Measurements from ENCODE around the gene FAM117A. TPM values are rescaled to one million over a fixed set of nuclear protein-coding genes. Genes with fewer than 3 reads are reported as not detected.

FAM117A gene
- total and polyA plus RNA-seq, 2 of the 8 experiments (the other 6 are each of a cell fraction or from before 2014, with no cell fraction given): 28.4 to 45.7 TPM

- 89% methylated on average over 9 of the region's 9 CpGs; no CpG with 5 or more reads in 1 of the 2 experiments for WGBS, 2 experiments (ENCODE audit: extremely low coverage in 1 of 2, insufficient coverage in 1 of 2, insufficient read length in 1 of 2, insufficient replicate concordance in 2 of 2, low coverage in 1 of 2, low lambda C conversion rate in 2 of 2, missing lambda C conversion rate in 1 of 2)
- Histone ChIP-seq H4K5ac (ENCODE audit: insufficient read length, low read depth, low read length) (no peak overlapping the region), H3K4me2 (ENCODE audit: insufficient read depth in 1 of 2, low read depth in 2 of 2, low read length in 2 of 2) (no peak overlapping the region), H3K56ac (replicated peaks; ENCODE audit: insufficient read length, low read depth, low read length) (no peak overlapping the region), H3K14ac (ENCODE audit: insufficient read length) (no peak overlapping the region), H2BK12ac (ENCODE audit: low read depth, low read length) (no peak overlapping the region), H2AK5ac (ENCODE audit: low read depth, low read length) (no peak overlapping the region), H3K18ac (ENCODE audit: extremely low read depth, low read length) (no peak overlapping the region), H4K20me1 (replicated peaks in 1 of 2; ENCODE audit: control insufficient read depth in 1 of 2, insufficient read depth in 2 of 2, low read length in 2 of 2) (no peaks in the 10 kb centered on the region), H2BK120ac (replicated peaks; ENCODE audit: low read depth, low read length) (no peak overlapping the region), H3K9ac (replicated peaks in 1 of 4; ENCODE audit: extremely low read depth in 1 of 4, low read depth in 3 of 4, low read length in 3 of 4) (no peak overlapping the region; a peak in 1 of 7 replicates), H2BK5ac (ENCODE audit: low read depth, low read length) (no peak overlapping the region), H3K79me1 (ENCODE audit: low read depth, low read length) (peaks cover under 1% of the 10 kb centered on the region; the same call in 1 of the 2 replicates), H2AFZ (ENCODE audit: low read length) (no peak overlapping the region), H3K23me2 (ENCODE audit: low read depth, low read length) (peaks cover 5% of the 10 kb centered on the region; the same call in 1 of the 2 replicates), H3K4me3 (ENCODE audit: extremely low read depth in 1 of 4, insufficient read depth in 2 of 4, low read depth in 3 of 4, low read length in 4 of 4) (no peak overlapping the region), H4K8ac (ENCODE audit: extremely low read depth, insufficient read depth, low read length) (no peak overlapping the region), H2BK15ac (ENCODE audit: low read length) (no peak overlapping the region), H3K9me3 (ENCODE audit: insufficient read depth in 2 of 2, low read depth in 1 of 2, low read length in 1 of 2) (no peaks in the 10 kb centered on the region; a peak in 2 of 4 replicates), H3K4me1 (replicated peaks in 1 of 4; ENCODE audit: control insufficient read depth in 3 of 4, insufficient read depth in 4 of 4, low read length in 3 of 4) (no peaks in the 10 kb centered on the region; a peak in 1 of 7 replicates), H3K23ac (ENCODE audit: insufficient read length) (no peak overlapping the region), H3K27me3 (replicated peaks in 1 of 4; ENCODE audit: control insufficient read depth in 3 of 4, extremely low read depth in 1 of 4, insufficient read depth in 3 of 4, low read length in 3 of 4) (peaks cover 0 to 2% (median 0%) of the 10 kb centered on the region in 4 experiments; a peak in 3 of 7 replicates), H3K79me2 (ENCODE audit: control insufficient read depth in 1 of 2, insufficient read depth in 2 of 2, low read length in 2 of 2) (peaks cover 4 to 10% of the 10 kb centered on the region in 2 experiments), H3K36me3 (ENCODE audit: control insufficient read depth in 2 of 4, insufficient read depth in 4 of 4, low read length in 3 of 4) (no peaks in the 10 kb centered on the region), H3K27ac (ENCODE audit: low read depth, low read length) (no peak overlapping the region), H2BK20ac (ENCODE audit: low read length) (no peak overlapping the region), H3K4ac (replicated peaks; ENCODE audit: insufficient read length, low read depth, low read length) (no peak overlapping the region), H4K91ac (replicated peaks; ENCODE audit: insufficient read length, low read length) (no peak overlapping the region)
- POLR2A ChIA-PET (ENCODE audit: partially characterized antibody): interaction anchor here (0.8 to 1.4 kb wide), 3 partner anchors 10 to 446 kb away, joined by 3 to 4 read pairs (median 3); no protein-coding TSS in a partner anchor
- DNase-seq (ENCODE audit: low read depth in 1 of 2, low spot score in 2 of 2) (no peak), FAIRE-seq (no peak)
- CTCF ChIA-PET (ENCODE audit: partially characterized antibody): interaction anchor here (0.6 to 3.8 kb wide), 11 partner anchors 10 to 307 kb away, joined by 3 to 19 read pairs (median 5); no protein-coding TSS in a partner anchor
- TF ChIP-seq BACH1 (IDR thresholded peaks at IDR 0.05; ENCODE audit: low read length) (no peak), CREB1 (IDR thresholded peaks at IDR 0.05) (no peak), MAX (IDR thresholded peaks at IDR 0.05) (no peak), SP2 (IDR thresholded peaks at IDR 0.05; ENCODE audit: low read length) (no peak), USF2 (IDR thresholded peaks at IDR 0.05; ENCODE audit: low read length) (no peak), POLR2AphosphoS5 (IDR thresholded peaks at IDR 0.05; ENCODE audit: low read depth, low read length) (no peak), YY1 (IDR thresholded peaks at IDR 0.05; ENCODE audit: low read depth, low read length) (no peak), SIRT6 (IDR thresholded peaks at IDR 0.05; ENCODE audit: low read length) (no peak), EP300 (IDR thresholded peaks at IDR 0.05; ENCODE audit: borderline replicate concordance in 1 of 2, low read depth in 2 of 2, low read length in 2 of 2) (no peak), GABPA (IDR thresholded peaks at IDR 0.05; ENCODE audit: borderline replicate concordance, insufficient read depth, low read length) (no peak), RFX5 (IDR thresholded peaks at IDR 0.05; ENCODE audit: borderline replicate concordance, low read depth, low read length) (no peak)
Observed at GRCh38 chr17:49681106-49681979, 82.6 kb downstream of the FAM117A start.

Measured in H1 (cell line).